H9 (cell line): ENCODE results near the gene PAQR7. TPM values are rescaled to one million over a fixed set of nuclear protein-coding genes. Genes with fewer than 3 reads are reported as not detected.
A peak's percentile ranks its signal among the peaks of the same experiment; 100 is the strongest.

Source experiments
- DNase-seq: peaks from one replicate; pipeline ENCODE4 v3.0.0-alpha.2; 2017
- H2AFZ ChIP-seq: one replicate; pipeline ENCODE4 v1.6.1; 2013; ENCODE audit warnings: mild to moderate bottlenecking, low read length, control low read depth, moderate library complexity
- H2AK5ac ChIP-seq: 2 replicates; pipeline ENCODE4 v1.6.1; 2013; ENCODE audit warnings: low read length, control low read depth, mixed read lengths; ENCODE audit not compliant: insufficient read length
- H2BK120ac ChIP-seq: one replicate; pipeline ENCODE4 v1.6.1; 2013; ENCODE audit warnings: low read depth, mild to moderate bottlenecking, low read length, control low read depth, inconsistent platforms; ENCODE audit not compliant: poor library complexity, severe bottlenecking
- H2BK12ac ChIP-seq: 2 replicates; pipeline ENCODE4 v1.6.1; 2013; ENCODE audit warnings: low read length, control low read depth, mixed read lengths, low read depth; ENCODE audit not compliant: insufficient read length
- H2BK15ac ChIP-seq: 2 replicates; pipeline ENCODE4 v1.6.1; 2013; ENCODE audit warnings: low read depth, low read length, control low read depth
- H2BK20ac ChIP-seq: one replicate; pipeline ENCODE4 v1.6.1; 2013; ENCODE audit warnings: low read depth, mild to moderate bottlenecking, low read length, control low read depth, inconsistent platforms; ENCODE audit not compliant: poor library complexity, severe bottlenecking
- H2BK5ac ChIP-seq: 2 replicates; pipeline ENCODE4 v1.6.1; 2013; ENCODE audit warnings: low read length, control low read depth, mixed read lengths; ENCODE audit not compliant: insufficient read length
- H3K14ac ChIP-seq: 2 replicates; pipeline ENCODE4 v1.6.1; 2013; ENCODE audit warnings: low read length, control low read depth; ENCODE audit not compliant: insufficient read depth
- H3K18ac ChIP-seq: 2 replicates; pipeline ENCODE4 v1.6.1; 2013; ENCODE audit warnings: low read depth, mild to moderate bottlenecking, mixed read lengths, low read length, control low read depth; ENCODE audit not compliant: insufficient read length
- H3K23ac ChIP-seq: 2 replicates; pipeline ENCODE4 v1.6.1; 2013; ENCODE audit warnings: low read length, control low read depth, mixed read lengths, low read depth; ENCODE audit not compliant: insufficient read length
- H3K23me2 ChIP-seq: 2 replicates; pipeline ENCODE4 v1.6.1; 2013; ENCODE audit warnings: low read depth, mild to moderate bottlenecking, mixed read lengths, low read length, control low read depth; ENCODE audit not compliant: insufficient read length, poor library complexity, severe bottlenecking
- H3K27ac ChIP-seq: 2 replicates; pipeline ENCODE4 v1.5.1; 2013; ENCODE audit warnings: low read length, control low read depth, mixed read lengths, low read depth; ENCODE audit not compliant: insufficient read length
- H3K27me3 ChIP-seq: 2 replicates; pipeline ENCODE4 v1.6.1; 2013; ENCODE audit warnings: low read length, control low read depth, inconsistent platforms; ENCODE audit not compliant: insufficient read depth
- H3K4ac ChIP-seq: 2 replicates; pipeline ENCODE4 v1.6.1; 2013; ENCODE audit warnings: low read depth, mild to moderate bottlenecking, control low read depth, inconsistent platforms, low read length, moderate library complexity
- H3K4me1 ChIP-seq: 2 replicates; pipeline ENCODE4 v1.6.1; 2013; ENCODE audit warnings: low read length, control low read depth, inconsistent platforms; ENCODE audit not compliant: insufficient read depth
- H3K4me2 ChIP-seq: 2 replicates; pipeline ENCODE4 v1.6.1; 2013; ENCODE audit warnings: low read length, control low read depth, mixed read lengths; ENCODE audit not compliant: insufficient read length, insufficient read depth
- H3K56ac ChIP-seq: 2 replicates; pipeline ENCODE4 v1.6.1; 2013; ENCODE audit warnings: low read depth, mild to moderate bottlenecking, mixed read lengths, low read length, control low read depth; ENCODE audit not compliant: insufficient read length
- H3K79me1 ChIP-seq: 2 replicates; pipeline ENCODE4 v1.6.1; 2013; ENCODE audit warnings: low read depth, mild to moderate bottlenecking, moderate library complexity, low read length, control low read depth, inconsistent platforms; ENCODE audit not compliant: insufficient read depth, poor library complexity, severe bottlenecking
- H3K79me2 ChIP-seq: 2 replicates; pipeline ENCODE4 v1.6.1; 2013; ENCODE audit warnings: low read length, control low read depth, inconsistent platforms; ENCODE audit not compliant: insufficient read depth
- H3K9ac ChIP-seq: 2 replicates; pipeline ENCODE4 v1.6.1; 2013; ENCODE audit warnings: low read length, control low read depth, mixed read lengths; ENCODE audit not compliant: insufficient read length; ENCODE audit errors: extremely low read depth
- H3K9me3 ChIP-seq: one replicate; pipeline ENCODE4 v1.6.1; 2013; ENCODE audit warnings: low read depth, low read length, inconsistent platforms; ENCODE audit not compliant: control insufficient read depth
- H3T11ph ChIP-seq: one replicate; pipeline ENCODE4 v1.6.1; 2013; ENCODE audit warnings: mild to moderate bottlenecking, low read length, control low read depth, inconsistent platforms
- H4K20me1 ChIP-seq: one replicate; pipeline ENCODE4 v1.6.1; 2013; ENCODE audit not compliant: control insufficient read depth, insufficient read length, insufficient read depth
- H4K5ac ChIP-seq: 2 replicates; pipeline ENCODE4 v1.6.1; 2013; ENCODE audit warnings: low read depth, mild to moderate bottlenecking, mixed read lengths, low read length, control low read depth; ENCODE audit not compliant: insufficient read length
- H4K8ac ChIP-seq: replicated peaks from 2 replicates; pipeline ENCODE4 v1.6.1; 2013; ENCODE audit warnings: low read length, control low read depth, mixed read lengths, low read depth; ENCODE audit not compliant: insufficient read length
- H4K91ac ChIP-seq: 2 replicates; pipeline ENCODE4 v1.6.1; 2013; ENCODE audit warnings: low read depth, mild to moderate bottlenecking, moderate library complexity, mixed read lengths, low read length, control low read depth; ENCODE audit not compliant: insufficient read length
- H3K27ac Mint-ChIP-seq, 3 experiments: 2 replicates in 2 of 3; 3 replicates in 1 of 3; pipeline ENCODE4 v1.8.0; 2020 to 2021; ENCODE audit warnings: mixed read lengths in 3 of 3, mild to moderate bottlenecking in 1 of 3, moderate library complexity in 1 of 3
- H3K27me3 Mint-ChIP-seq: 2 replicates; pipeline ENCODE4 v1.8.0; 2021; ENCODE audit warnings: low read depth, mild to moderate bottlenecking, moderate library complexity, mixed read lengths
- H3K36me3 Mint-ChIP-seq, 3 experiments: 2 replicates in 2 of 3; 3 replicates in 1 of 3; pipeline ENCODE4 v1.8.0; 2020 to 2021; ENCODE audit warnings: low read depth in 3 of 3, mixed read lengths in 3 of 3; ENCODE audit not compliant: insufficient read depth in 1 of 3
- H3K4me1 Mint-ChIP-seq, 2 experiments: 2 replicates each; pipeline ENCODE4 v1.8.0; 2020; ENCODE audit warnings: mixed read lengths in 2 of 2
- H3K4me3 Mint-ChIP-seq, 2 experiments: 2 replicates in 1 of 2; 3 replicates in 1 of 2; pipeline ENCODE4 v1.8.0; 2020 to 2021; ENCODE audit warnings: mild to moderate bottlenecking in 2 of 2, mixed read lengths in 2 of 2, moderate library complexity in 1 of 2
- H3K9me3 Mint-ChIP-seq, 2 experiments: 2 replicates in 1 of 2; 3 replicates in 1 of 2; pipeline ENCODE4 v1.8.0; 2020; ENCODE audit warnings: mild to moderate bottlenecking in 2 of 2, mixed read lengths in 2 of 2, moderate library complexity in 1 of 2
- CTCF ChIP-seq: fragments of 200-600 bp; sonication (generic); conservative IDR thresholded peaks from 3 replicates; pipeline ENCODE4 v1.8.0; 2021; ENCODE audit warnings: antibody characterized with exemption, mild to moderate bottlenecking
- WGBS: extraction: QIAGEN DNeasy Blood & Tissue Kit; methylation state at CpG from one replicate; pipeline ENCODE4 v1.1.7; 2013; ENCODE audit warnings: missing lambda C conversion rate, low lambda C conversion rate, mixed read lengths; ENCODE audit not compliant: insufficient read length; ENCODE audit errors: extremely low coverage; 5-methylcytosine and 5-hydroxymethylcytosine counted together
- total RNA-seq: library from RNA; stranded (reverse); gene quantifications from 2 replicates; pipeline ENCODE4 v1.2.1, GENCODE V29; 2021

PAQR7 gene
- total RNA-seq, 1 experiment from 2014 or later, result 6.3 TPM

DNA sequence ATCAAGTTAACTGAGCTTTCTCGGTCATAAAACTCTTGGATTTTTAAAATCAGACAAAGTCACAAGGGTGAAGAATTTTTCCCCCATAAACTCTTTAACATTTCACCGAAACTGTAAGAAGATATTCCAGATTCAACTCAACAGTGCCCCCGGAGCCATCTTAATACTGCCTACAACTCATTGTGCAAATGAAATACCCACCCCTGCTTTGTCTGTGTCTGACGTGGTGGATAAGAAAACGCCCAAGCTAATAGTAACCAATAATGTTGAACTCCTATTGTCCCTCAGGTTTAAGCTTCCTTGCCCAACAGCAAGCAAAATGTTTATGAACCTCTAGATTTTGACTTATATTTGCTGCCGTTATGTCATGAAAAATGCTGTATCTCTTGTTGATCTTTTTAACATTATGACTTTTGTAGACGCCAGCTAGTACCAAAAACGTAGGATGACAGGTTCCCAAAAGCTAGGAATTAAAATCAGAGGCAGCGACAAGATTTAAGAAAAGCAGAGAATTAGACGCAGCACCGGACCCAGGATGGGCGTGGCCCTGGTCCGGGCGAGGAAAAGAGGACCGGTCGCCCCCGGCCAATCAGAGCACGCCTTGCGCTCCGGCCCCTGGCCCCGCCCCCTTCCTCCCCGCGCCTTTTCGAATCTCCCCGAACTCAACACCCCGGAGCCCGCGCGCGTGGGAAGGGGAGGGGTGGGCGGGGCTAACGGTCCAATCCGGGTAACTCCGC, 29.6 kb upstream of the PAQR7 start:
- Histone ChIP-seq H3K56ac (no peak overlapping the region), H2BK20ac (no peak overlapping the region), H4K91ac (no peak overlapping the region), H3K23ac (no peak overlapping the region), H2BK5ac (no peak overlapping the region), H3K4me2 (peak overlapping the region; percentile 73), H2AK5ac (no peak overlapping the region), H3K79me1 (peaks cover 3% of the 10 kb centered on the region), H3K23me2 (peaks cover 4% of the 10 kb centered on the region), H3K14ac (no peak overlapping the region), H3K18ac (no peak overlapping the region), H4K5ac (no peak overlapping the region), H3K79me2 (peaks cover 19% of the 10 kb centered on the region; the same call in 1 of the 2 replicates), H3K4ac (no peak overlapping the region), H3T11ph (no peak overlapping the region), H2AFZ (no peak overlapping the region), H3K9ac (peak overlapping the region; percentile 82), H3K4me1 (no peaks in the 10 kb centered on the region), H3K27me3 (no peaks in the 10 kb centered on the region), H2BK15ac (no peak overlapping the region), H3K27ac (no peak overlapping the region), H2BK120ac (no peak overlapping the region), H2BK12ac (no peak overlapping the region), H3K9me3 (no peaks in the 10 kb centered on the region), H4K8ac (no peak overlapping the region), H4K20me1 (no peaks in the 10 kb centered on the region)
- Mint-ChIP-seq H3K27me3 (peaks cover 19% of the 10 kb centered on the region), H3K4me3 (peak overlapping the region; percentile 86 to 92), H3K27ac (peak overlapping the region; percentile 65 to 91 (median 83); a peak in 6 of 7 replicates), H3K36me3 (peaks cover 29 to 47% (median 40%) of the 10 kb centered on the region in 3 experiments), H3K9me3 (peaks cover 0 to 2% of the 10 kb centered on the region in 2 experiments; a peak in 2 of 5 replicates), H3K4me1 (peaks cover 39 to 48% of the 10 kb centered on the region in 2 experiments)
- no CpG with 5 or more reads among the region's 34 CpGs for WGBS
- TF ChIP-seq CTCF, result peak; percentile 27; the same call in 1 of the 3 replicates
- peak; percentile 92 for DNase-seq
